HL-60/S4 (cell line): ENCODE measurements around the gene S100A3.

Source experiments
- in situ Hi-C: fragments of 300-500 bp; cut with MboI; formaldehyde crosslinking; loops from 2 replicates; pipeline ENCODE4 v1.14.3; 2022; ENCODE audit warnings: low sequenced_read_pairs

S100A3 gene

DNA sequence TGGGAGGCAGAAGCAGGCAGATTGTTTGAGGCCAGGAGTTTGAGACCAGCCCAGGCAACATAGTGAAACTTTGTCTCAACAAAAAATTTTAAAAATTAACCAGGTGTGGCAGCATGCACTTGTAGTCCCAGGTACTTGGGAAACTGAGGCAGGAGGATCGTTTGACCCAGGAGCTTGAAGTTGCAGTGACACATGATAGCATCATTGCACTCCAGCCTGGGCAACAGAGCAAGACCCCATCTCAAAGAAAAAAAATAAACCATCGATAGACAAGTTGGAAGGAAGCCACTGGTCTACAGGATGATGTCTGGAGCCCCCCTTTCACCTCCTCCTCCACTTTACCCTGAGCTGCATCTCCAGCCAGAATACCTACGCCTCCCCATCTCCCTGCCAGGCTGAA lies 29.8 kb downstream of the S100A3 start:
- in situ Hi-C loops, result loop anchor here (10.0 kb wide), 2 partner anchors 46 to 466 kb away; partner anchors contain the start of genes RAB13 and S100A2

DNA sequence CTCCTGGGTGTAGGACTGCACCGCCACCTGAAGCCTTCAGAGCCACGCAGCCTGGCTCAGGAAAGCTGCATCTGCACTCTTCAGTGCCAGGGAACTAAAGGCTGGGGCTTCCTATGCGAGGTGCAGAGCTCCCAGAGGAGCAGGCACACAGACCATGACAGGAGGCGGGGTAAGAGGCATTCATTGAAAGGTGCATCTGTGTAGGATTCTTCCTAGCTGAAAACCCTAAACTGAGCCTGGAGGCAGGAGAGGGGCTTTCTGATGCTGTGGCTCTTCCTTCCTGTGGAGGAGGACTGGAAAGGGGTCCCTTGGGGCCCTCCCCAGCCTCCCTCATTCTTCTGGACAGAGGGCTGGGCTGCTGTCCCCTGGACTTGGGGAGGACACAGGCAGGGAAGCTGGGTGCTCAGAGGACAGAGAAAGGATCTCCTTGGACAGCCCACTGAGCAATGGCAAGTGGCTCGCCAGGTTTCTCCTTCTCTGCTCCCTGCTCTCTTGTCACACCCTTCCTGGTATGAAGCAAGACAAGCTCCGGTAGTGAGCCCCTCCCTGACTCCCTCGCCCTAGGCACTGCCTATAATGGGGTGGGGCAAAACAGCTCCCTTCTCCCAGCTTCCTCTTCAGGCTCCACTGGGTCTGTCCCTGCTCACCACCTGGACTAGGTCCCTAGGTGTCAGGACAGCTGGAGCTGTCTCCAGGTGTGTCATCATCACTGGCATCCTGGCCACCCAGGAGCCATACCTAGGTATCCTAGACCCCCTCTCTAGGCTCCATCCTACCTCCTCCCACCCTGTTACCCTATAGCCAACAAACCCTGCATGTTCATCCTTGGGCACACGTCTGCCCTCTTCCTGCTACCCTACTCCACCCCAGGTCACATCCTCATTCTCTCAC lies 33.3 kb downstream of the S100A3 start:
- in situ Hi-C loops, result loop anchor here (10.0 kb wide), 2 partner anchors 49 to 469 kb away; partner anchors contain the start of genes RAB13 and S100A2

GRCh38 chr1:153513666-153514065 lies 35.4 kb downstream of the S100A3 start:
- in situ Hi-C loops, result loop anchor here (10.0 kb wide), 2 partner anchors 51 to 471 kb away; partner anchors contain the start of genes RAB13 and S100A2

GRCh38 chr1:153513023-153513422 lies 36.0 kb downstream of the S100A3 start:
- in situ Hi-C loops, result loop anchor here (10.0 kb wide), 2 partner anchors 52 to 472 kb away; partner anchors contain the start of genes RAB13 and S100A2

DNA sequence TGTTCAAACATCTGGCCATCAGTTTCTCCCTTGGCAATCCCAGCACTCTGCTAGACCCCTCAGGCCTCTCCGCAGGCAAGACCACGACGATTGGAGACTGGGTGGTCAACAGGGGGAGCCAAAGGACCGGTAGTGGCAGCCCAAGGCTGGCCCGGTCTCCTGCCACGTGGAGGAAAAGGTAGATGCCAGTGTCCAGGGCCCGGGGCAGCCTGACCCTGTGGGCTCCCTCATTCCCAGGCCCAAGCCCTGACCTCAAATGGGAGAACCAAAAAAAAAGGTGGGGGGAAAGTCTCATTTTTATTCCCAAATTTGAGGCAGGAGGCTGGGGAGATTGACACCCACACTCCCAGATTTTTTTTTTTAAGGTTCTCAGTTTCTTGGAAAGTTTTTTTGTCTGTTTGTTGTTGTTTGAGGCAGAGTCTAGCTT lies 38.1 kb downstream of the S100A3 start:
- in situ Hi-C loops, result loop anchor here (10.0 kb wide), 2 partner anchors 54 to 474 kb away; partner anchors contain the start of genes RAB13 and S100A2

DNA sequence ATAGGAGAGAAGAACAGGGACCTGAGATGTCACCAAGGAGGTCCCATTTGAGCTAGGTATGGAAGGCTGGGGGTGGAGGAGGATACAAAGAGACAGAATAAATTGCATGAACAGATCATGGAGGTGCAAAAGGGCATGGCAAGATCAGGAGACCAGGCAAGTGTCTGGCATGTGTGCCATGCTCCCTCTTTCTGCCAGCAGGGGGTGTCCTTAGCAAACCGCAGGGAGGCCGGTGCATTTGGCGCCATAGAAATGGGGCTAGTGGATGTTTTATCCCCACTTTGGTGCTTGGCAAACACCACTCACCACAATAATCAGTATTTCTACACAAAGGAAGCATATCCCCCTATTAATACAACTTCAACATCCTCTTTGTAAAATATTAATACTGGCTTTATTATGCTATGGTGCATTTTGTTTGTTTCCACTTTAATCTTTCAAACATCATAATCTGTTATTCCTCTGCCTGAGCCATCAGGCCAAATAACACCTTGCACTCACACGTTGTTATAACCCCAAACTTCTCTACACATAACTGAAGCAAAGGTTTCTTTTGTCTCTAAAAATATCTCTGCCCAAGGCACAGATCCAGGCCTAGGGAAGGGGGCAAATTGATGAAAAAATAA lies 39.2 kb downstream of the S100A3 start:
- in situ Hi-C loops, result loop anchor here (10.0 kb wide), 3 partner anchors 55 to 475 kb away; partner anchors contain the start of genes RAB13 and S100A2

GRCh38 chr1:153509036-153509435 lies 40.0 kb downstream of the S100A3 start:
- in situ Hi-C loops, result loop anchor here (10.0 kb wide), 1 partner anchor 226 kb away; no protein-coding TSS in a partner anchor

DNA sequence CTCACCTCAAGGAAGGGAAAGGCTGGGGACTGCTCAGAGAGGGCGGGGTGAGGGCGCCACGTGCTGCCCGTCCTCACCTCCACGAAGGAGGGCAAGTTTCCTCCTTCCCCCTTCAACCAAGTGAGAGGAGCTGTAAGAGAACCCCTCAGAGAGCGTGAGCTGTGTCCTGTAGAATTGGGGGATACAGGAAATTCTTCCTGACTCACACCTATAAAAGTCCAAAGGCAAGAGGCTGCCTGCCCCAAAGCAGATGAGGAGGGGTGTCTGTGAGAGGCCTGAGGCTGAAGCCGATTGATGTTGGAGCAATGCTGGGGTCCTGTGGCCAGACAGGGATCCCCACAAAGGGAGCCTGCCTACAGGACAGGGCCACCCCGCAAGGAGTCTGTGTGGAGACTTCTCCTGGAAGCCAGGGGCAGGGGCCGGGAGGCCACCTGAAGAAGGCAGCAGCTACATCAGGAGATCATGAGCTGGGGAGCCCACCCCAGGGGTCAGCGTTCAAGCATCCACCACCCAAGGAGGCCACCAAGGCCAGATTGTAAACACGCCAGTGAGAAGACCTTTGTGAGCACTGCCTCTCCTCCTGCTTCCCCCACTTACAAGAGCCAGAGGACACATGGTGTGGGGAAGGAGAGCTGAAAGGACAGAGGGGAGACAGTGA lies 41.0 kb downstream of the S100A3 start:
- in situ Hi-C loops, result loop anchor here (10.0 kb wide), 1 partner anchor 227 kb away; no protein-coding TSS in a partner anchor

GRCh38 chr1:153506831-153507413 lies 42.1 kb downstream of the S100A3 start:
- in situ Hi-C loops, result loop anchor here (10.0 kb wide), 1 partner anchor 228 kb away; no protein-coding TSS in a partner anchor

GRCh38 chr1:153506386-153506785 lies 42.7 kb downstream of the S100A3 start:
- in situ Hi-C loops, result loop anchor here (10.0 kb wide), 1 partner anchor 228 kb away; no protein-coding TSS in a partner anchor

GRCh38 chr1:153505576-153505975 lies 43.5 kb downstream of the S100A3 start:
- in situ Hi-C loops, result loop anchor here (10.0 kb wide), 1 partner anchor 229 kb away; no protein-coding TSS in a partner anchor

DNA sequence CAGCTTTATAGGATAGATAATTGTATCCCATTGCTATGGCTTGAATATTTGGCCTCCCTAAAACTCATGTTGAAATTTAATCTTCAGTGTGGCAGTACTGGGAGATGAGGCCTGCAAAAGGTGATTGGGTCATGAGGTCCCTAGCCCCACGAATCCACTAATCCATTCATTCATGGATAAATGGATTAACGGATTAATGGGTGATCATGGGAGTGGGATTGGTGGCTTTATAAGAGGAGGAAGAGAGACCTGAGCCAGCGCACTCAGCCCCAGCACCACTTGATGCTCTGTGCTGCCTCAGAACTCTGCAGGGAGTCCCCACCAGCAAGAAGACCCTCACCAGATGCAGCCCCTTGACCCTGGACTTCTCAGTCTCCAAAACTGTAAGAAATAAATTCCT lies 45.3 kb downstream of the S100A3 start:
- in situ Hi-C loops, result loop anchor here (10.0 kb wide), 1 partner anchor 231 kb away; no protein-coding TSS in a partner anchor

GRCh38 chr1:153498746-153499145 lies 50.3 kb downstream of the S100A3 start:
- in situ Hi-C loops, result loop anchor here (5.0 kb wide), 1 partner anchor 146 kb away; no protein-coding TSS in a partner anchor
